HG03342 (cell line): ENCODE measurements around the gene GIGYF1.
A peak's percentile ranks its signal among the peaks of the same experiment; 100 is the strongest.

ENCODE experiments used
- ATAC-seq: cut with Tn5 transposase; IDR thresholded peaks from one replicate; pipeline ENCODE4 v1.9.1; 2021; ENCODE audit warnings: mild to moderate bottlenecking, moderate library complexity; ENCODE audit not compliant: unreplicated experiment

Gene GIGYF1

DNA sequence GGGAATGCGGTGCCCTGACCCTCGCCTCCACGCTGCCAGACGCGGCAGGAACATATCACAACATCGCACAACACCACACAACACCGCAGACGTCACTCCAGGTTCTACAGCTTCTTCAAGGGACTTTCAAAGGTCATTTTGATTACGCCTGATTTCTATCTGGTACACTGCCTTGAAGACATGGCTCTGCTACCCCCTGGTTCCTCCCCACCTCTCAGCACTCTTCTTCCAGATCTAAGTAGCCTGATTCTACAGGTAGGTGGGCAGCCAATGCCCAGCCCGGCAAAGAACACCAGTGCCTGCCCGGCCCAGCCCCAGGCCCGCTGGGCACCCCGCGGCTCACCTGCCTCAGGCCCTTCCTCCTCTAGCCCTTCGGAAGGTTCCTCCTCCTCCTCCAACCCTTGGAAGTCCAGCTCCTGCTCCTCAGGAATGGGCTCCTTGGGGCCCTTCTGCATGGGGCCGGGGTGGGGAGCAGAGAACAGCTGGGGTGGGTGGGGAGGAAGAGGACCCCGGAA lies 8.4 kb downstream of the GIGYF1 start:
- no peak for ATAC-seq

DNA sequence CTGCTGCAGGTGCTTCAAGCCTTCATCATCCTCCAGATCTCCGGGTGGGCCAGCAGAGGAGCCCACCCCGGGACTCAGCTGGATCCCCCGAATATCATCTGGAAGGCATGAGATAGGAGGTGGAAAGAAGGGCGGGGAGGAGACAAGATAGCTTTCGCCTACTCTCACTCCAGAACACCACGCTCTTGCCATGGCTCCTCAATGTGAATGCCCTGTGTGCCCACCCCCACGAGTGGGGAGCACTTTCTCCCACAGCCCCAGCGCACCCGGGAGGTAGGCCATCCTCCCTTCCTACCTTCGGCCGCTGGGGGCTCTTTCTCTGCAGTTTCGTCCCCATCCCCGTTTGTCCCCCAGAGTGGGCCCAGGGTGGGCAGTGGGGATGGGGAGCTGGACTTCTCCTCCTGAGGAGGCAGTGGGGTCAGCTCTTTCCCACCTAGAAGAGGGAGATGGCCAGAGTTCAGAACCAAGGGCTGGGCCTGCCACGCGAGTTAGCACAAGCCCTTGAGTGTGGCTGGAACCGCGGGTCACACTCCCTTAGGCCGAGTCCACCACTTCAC lies 8.9 kb downstream of the GIGYF1 start:
- ATAC-seq, result no peak

- no peak for ATAC-seq
Observed at GRCh38 chr7:100684534-100685042, 9.5 kb downstream of the GIGYF1 start.

GRCh38 chr7:100683659-100684533 lies 10.2 kb downstream of the GIGYF1 start:
- ATAC-seq, result no peak

- no peak for ATAC-seq
Observed at GRCh38 chr7:100682991-100683658, 10.9 kb downstream of the GIGYF1 start.

- ATAC-seq, result no peak
Observed at GRCh38 chr7:100682228-100682741, 11.8 kb downstream of the GIGYF1 start.

GRCh38 chr7:100681491-100682227 lies 12.4 kb downstream of the GIGYF1 start:
- ATAC-seq, result no peak

GRCh38 chr7:100680576-100681271 lies 13.3 kb downstream of the GIGYF1 start:
- no peak for ATAC-seq

- no peak for ATAC-seq
Observed at GRCh38 chr7:100679927-100680575, 14.0 kb downstream of the GIGYF1 start.

GRCh38 chr7:100679129-100679926 lies 14.7 kb downstream of the GIGYF1 start:
- ATAC-seq, result no peak

- ATAC-seq, result no peak
Observed at GRCh38 chr7:100678291-100678984, 15.6 kb downstream of the GIGYF1 start.

- ATAC-seq, result no peak
Observed at GRCh38 chr7:100677308-100678267, 16.5 kb downstream of the GIGYF1 start.

GRCh38 chr7:100676501-100677306 lies 17.3 kb downstream of the GIGYF1 start:
- no peak for ATAC-seq

- peak; percentile 36 for ATAC-seq
Observed at GRCh38 chr7:100675581-100676350, 18.3 kb downstream of the GIGYF1 start.

- ATAC-seq, result no peak
Observed at GRCh38 chr7:100675105-100675451, 19.0 kb downstream of the GIGYF1 start.
